Measurements from ENCODE around the gene PTPRN2. TPM values are rescaled to one million over a fixed set of nuclear protein-coding genes. Genes with fewer than 3 reads are reported as not detected.

Gene PTPRN2
- total and polyA plus RNA-seq, 7 donors = 0.47 to 0.82 (median 0.51) TPM

DNA sequence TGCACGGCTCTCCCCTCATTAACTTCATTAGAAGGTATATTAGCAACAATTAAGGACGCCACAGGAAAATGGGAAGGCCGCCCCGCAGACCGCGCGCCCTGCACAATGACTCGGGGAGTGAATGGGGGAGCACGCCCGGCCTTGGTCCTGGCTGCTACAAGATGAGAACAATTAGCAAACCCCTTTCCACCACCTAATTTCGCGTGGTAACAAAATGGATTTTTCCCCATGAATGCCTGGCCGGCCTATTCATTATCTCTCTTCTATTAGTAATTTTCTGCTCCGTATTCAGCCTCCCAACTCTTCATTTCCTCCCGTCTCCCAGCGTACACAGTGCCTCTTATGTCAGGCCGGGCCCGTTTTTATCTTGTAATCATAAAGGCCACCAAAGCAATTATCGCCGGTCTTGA, 903.9 kb downstream of the PTPRN2 start:
- ATAC-seq (no peak), DNase-seq (no peak)
- Histone ChIP-seq H3K27ac (no peak overlapping the region), H3K9me3 (no peaks in the 10 kb centered on the region), H3K4me1 (no peaks in the 10 kb centered on the region), H3K4me3 (no peak overlapping the region), H3K36me3 (ENCODE audit: insufficient read depth in 1 of 2, low read depth in 1 of 2) (no peaks in the 10 kb centered on the region), H3K27me3 (ENCODE audit: insufficient read depth in 3 of 3, low read length in 2 of 3) (peaks cover 0 to 93% (median 24%) of the 10 kb centered on the region in 3 donors)
- intact Hi-C loops (cut with DNase I) = no loop called here
- 11 to 17% (median 14%) methylated on average over 20 of the region's 20 CpGs for WGBS, 3 donors
- TF ChIP-seq, protein P1, sequence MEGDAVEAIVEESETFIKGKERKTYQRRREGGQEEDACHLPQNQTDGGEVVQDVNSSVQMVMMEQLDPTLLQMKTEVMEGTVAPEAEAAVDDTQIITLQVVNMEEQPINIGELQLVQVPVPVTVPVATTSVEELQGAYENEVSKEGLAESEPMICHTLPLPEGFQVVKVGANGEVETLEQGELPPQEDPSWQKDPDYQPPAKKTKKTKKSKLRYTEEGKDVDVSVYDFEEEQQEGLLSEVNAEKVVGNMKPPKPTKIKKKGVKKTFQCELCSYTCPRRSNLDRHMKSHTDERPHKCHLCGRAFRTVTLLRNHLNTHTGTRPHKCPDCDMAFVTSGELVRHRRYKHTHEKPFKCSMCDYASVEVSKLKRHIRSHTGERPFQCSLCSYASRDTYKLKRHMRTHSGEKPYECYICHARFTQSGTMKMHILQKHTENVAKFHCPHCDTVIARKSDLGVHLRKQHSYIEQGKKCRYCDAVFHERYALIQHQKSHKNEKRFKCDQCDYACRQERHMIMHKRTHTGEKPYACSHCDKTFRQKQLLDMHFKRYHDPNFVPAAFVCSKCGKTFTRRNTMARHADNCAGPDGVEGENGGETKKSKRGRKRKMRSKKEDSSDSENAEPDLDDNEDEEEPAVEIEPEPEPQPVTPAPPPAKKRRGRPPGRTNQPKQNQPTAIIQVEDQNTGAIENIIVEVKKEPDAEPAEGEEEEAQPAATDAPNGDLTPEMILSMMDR (IDR thresholded peaks at IDR 0.05) = no peak

DNA sequence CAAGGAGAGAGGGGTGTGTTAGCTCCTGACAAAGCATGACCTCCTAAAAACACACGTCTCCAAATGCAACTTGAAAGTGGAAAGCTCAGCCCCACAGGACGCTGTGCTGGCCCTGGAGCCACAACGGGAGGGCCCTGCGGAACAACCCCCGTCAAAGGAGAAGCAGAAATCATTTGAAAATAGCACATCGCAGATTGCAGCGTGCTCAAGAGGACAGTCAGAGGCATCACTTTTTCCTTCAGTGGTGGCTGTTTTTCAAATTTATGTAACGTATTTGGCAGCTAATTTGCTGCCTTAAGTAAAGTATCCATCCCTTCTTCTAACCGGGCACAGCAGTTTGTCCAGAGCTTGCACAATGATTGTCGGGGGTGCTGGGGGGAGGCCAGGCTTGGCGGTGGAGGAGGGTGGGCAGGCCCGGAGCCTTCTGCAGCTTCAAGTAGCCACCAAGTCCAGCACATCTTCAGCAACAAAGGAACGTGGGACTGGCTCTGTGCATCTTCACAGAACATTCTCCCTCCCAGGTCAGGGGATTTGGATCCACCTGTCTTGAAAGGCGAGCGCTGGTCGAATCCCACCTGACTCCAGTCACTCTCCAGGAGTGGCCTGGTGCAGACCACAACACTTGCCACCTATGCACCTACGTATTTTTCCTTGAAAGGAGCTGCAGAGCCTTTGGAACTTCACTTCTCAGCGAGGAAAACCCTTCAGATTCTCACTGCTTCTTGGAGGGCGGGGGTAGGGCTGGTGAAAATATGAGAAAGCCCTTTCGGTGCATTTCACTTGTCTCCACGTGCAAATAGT, 904.5 kb downstream of the PTPRN2 start:
- Histone ChIP-seq H3K36me3 (ENCODE audit: insufficient read depth in 1 of 2, low read depth in 1 of 2) (no peaks in the 10 kb centered on the region), H3K27ac (no peak overlapping the region), H3K4me1 (no peaks in the 10 kb centered on the region), H3K27me3 (ENCODE audit: insufficient read depth in 3 of 3, low read length in 2 of 3) (peaks cover 0 to 88% (median 22%) of the 10 kb centered on the region in 3 donors), H3K9me3 (no peaks in the 10 kb centered on the region), H3K4me3 (no peak overlapping the region)
- 24 to 29% (median 25%) methylated on average over 21 of the region's 21 CpGs for WGBS, 3 donors
- TF ChIP-seq, protein P1 (IDR thresholded peaks at IDR 0.05) = no peak
- intact Hi-C loops (cut with DNase I) = no loop called here
- ATAC-seq (no peak), DNase-seq (no peak)

DNA sequence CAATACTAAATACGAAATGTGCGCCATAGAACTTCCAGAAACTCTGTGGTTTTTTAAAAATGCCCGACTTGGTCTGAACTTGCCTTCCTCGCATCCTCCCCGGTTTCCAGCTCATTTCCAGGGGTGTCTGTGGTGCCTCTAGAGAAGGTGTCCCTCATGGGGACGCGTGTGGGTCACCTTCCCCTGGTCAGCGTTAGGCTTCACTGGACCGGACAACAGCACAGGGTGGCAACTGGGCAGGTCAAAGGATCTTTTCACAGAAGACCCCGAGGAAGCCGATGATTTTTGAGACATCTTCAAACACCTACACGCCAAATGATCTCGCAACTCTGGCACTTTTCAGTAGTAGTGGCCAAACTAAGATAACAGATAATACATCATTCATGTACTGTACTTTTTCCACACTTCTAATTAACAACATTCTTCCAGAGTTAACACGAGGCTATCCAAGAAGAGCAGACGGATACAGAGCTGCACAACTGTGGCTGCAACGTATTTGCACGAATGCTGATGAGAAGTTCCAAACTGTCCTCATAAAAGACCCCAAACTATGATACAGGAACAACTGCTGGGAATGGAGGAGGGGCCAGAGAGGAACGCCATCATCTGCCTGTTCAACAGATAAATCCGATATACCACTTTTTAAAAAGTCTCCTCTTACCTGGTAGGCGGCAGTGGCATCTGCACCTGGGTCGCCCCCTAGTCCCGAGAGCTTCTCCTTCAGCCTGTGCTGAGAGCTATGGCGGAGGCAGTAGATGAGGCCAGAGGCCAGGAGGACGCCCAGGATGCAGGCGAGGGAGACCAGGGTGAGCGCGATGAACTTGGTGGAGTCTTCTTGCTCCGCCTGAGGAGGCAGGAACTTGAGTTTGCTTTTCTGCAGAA, 905.3 kb downstream of the PTPRN2 start:
- TF ChIP-seq, protein P1 (IDR thresholded peaks at IDR 0.05) = no peak
- Histone ChIP-seq H3K9me3 (no peaks in the 10 kb centered on the region), H3K27ac (no peak overlapping the region), H3K4me3 (no peak overlapping the region), H3K4me1 (no peaks in the 10 kb centered on the region), H3K36me3 (ENCODE audit: insufficient read depth in 1 of 2, low read depth in 1 of 2) (no peaks in the 10 kb centered on the region), H3K27me3 (ENCODE audit: insufficient read depth in 3 of 3, low read length in 2 of 3) (peaks cover 0 to 88% (median 22%) of the 10 kb centered on the region in 3 donors)
- ATAC-seq (no peak), DNase-seq (no peak)
- intact Hi-C loops (cut with DNase I) = no loop called here
- 51 to 57% (median 51%) methylated on average over 28 of the region's 28 CpGs for WGBS, 3 donors

DNA sequence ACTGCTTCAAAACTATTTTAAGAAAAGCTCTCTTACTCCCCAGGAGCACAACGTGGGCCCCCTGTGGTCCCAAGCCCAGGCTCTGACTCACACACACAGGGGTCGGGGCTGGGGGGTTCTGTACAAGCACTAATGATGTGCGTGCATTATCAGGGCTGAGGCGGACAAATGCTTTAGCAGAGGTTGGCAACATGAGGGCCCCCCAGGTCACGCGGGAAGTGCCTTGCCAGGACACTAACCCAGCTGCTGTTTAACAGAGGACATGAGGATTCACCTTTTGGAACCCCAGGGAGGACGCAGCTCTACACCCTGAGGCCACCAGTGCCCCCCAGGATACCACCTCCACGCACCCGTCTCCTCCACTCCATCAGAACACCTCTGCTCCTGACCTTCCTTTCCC, 908.0 kb downstream of the PTPRN2 start:
- H3K9me3 ChIP-seq = no peaks in the 10 kb centered on the region
- TF ChIP-seq, protein P1 (IDR thresholded peaks at IDR 0.05) = no peak
- no peak overlapping the region for H3K27ac ChIP-seq
- DNase-seq (no peak), ATAC-seq (no peak)
- no peak overlapping the region for H3K4me3 ChIP-seq
- H3K4me1 ChIP-seq = no peaks in the 10 kb centered on the region
- H3K27me3 ChIP-seq (ENCODE audit: insufficient read depth in 3 of 3, low read length in 2 of 3) = peaks cover 0 to 84% (median 14%) of the 10 kb centered on the region in 3 donors
- intact Hi-C loops (cut with DNase I) = no loop called here
- no peaks in the 10 kb centered on the region for H3K36me3 ChIP-seq (ENCODE audit: insufficient read depth in 1 of 2, low read depth in 1 of 2)
- WGBS, 3 donors = 39 to 43% (median 39%) methylated on average over 9 of the region's 9 CpGs

Measured in psoas muscle (tissue), 8 donors.